GM12892 (cell line): ENCODE data around the gene CACNA2D3.
"Not testable (repeated sequence)": the region's sequence is repeated elsewhere in the genome, so short reads cannot be mapped to it uniquely, and the experiment has no call there.

ENCODE experiments used
- DNase-seq: peaks from one replicate; pipeline ENCODE4 v3.0.0; 2011; ENCODE audit not compliant: insufficient read length
- FAIRE-seq: peaks from 2 replicates; lab custom pipeline; 2011; peaks lifted over from hg19 to GRCh38; lab: Jason Lieb, UNC
- POLR2A ChIP-seq: IDR thresholded peaks from 2 replicates; pipeline ENCODE4 v1.6.1; 2011; ENCODE audit warnings: low read depth, low read length, control low read depth
- POLR2AphosphoS5 ChIP-seq: IDR thresholded peaks from 2 replicates; pipeline ENCODE4 v1.6.1; 2011; ENCODE audit warnings: low read depth, low read length, control low read depth
- TAF1 ChIP-seq: IDR thresholded peaks from 2 replicates; pipeline ENCODE4 v1.6.1; 2011; ENCODE audit warnings: low read depth, mild to moderate bottlenecking, control low read depth, low read length, borderline replicate concordance

CACNA2D3 gene

GRCh38 chr3:54625805-54626787 lies 503.7 kb downstream of the CACNA2D3 start:
- FAIRE-seq (no peak), DNase-seq (no peak)
- TF ChIP-seq TAF1 (no peak), POLR2A (no peak), POLR2AphosphoS5 (no peak)

GRCh38 chr3:54628888-54629441 lies 506.6 kb downstream of the CACNA2D3 start:
- TF ChIP-seq POLR2A (no peak), TAF1 (no peak), POLR2AphosphoS5 (no peak)
- DNase-seq (no peak), FAIRE-seq (no peak)

- no peak for TF ChIP-seq POLR2A
- no peak for TF ChIP-seq TAF1
- TF ChIP-seq POLR2AphosphoS5, result no peak
- DNase-seq (no peak), FAIRE-seq (no peak)
Measured at GRCh38 chr3:54630101-54630623, 507.8 kb downstream of the CACNA2D3 start.

GRCh38 chr3:54631001-54631400 lies 508.6 kb downstream of the CACNA2D3 start:
- not testable (repeated sequence) for DNase-seq, FAIRE-seq

- DNase-seq, result no peak
- no peak for TF ChIP-seq TAF1
- no peak for TF ChIP-seq POLR2A
- TF ChIP-seq POLR2AphosphoS5, result no peak
- FAIRE-seq, result no peak
Measured at GRCh38 chr3:54631516-54632325, 509.4 kb downstream of the CACNA2D3 start.

- FAIRE-seq, result no peak
- TF ChIP-seq TAF1 (no peak), POLR2A (no peak), POLR2AphosphoS5 (no peak)
- DNase-seq, result no peak
Measured at GRCh38 chr3:54632326-54632665, 509.9 kb downstream of the CACNA2D3 start.

GRCh38 chr3:54632834-54633233 lies 510.5 kb downstream of the CACNA2D3 start:
- FAIRE-seq, result no peak
- no peak for DNase-seq

GRCh38 chr3:54633444-54634121 lies 511.2 kb downstream of the CACNA2D3 start:
- no peak for TF ChIP-seq POLR2A
- no peak for FAIRE-seq
- DNase-seq, result no peak

More at GRCh38 chr3:54632834-54633233, 510.5 kb downstream of the CACNA2D3 start:
- TF ChIP-seq POLR2AphosphoS5 (no peak), POLR2A (no peak), TAF1 (no peak)

GRCh38 chr3:54634122-54634469 lies 511.7 kb downstream of the CACNA2D3 start:
- DNase-seq, result no peak
- no peak for FAIRE-seq
- TF ChIP-seq POLR2AphosphoS5 (no peak), POLR2A (no peak), TAF1 (no peak)

GRCh38 chr3:54639790-54640372 lies 517.5 kb downstream of the CACNA2D3 start:
- not testable (repeated sequence) for DNase-seq, FAIRE-seq

- TF ChIP-seq TAF1, result no peak
- no peak for FAIRE-seq
- no peak for DNase-seq
Measured at GRCh38 chr3:54641226-54642014, 519.1 kb downstream of the CACNA2D3 start.
